A549 treated with AZD9567 at 1 μM for 4 hours (cell line): Measurements from ENCODE around the gene MCU. TPM values are rescaled to one million over a fixed set of nuclear protein-coding genes. Genes with fewer than 3 reads are reported as not detected.

Experiments
- total RNA-seq: library from RNA; stranded (reverse); fragments of 200-300 nt; extraction: Qiagen RNA extraction; gene quantifications from 5 replicates; pipeline ENCODE4 v1.2.3, GENCODE V29; 2022; ENCODE audit not compliant: insufficient read depth

Gene MCU
- total RNA-seq = 24.2 to 48.7 TPM (median 28.9 TPM) in 5 replicates

DNA sequence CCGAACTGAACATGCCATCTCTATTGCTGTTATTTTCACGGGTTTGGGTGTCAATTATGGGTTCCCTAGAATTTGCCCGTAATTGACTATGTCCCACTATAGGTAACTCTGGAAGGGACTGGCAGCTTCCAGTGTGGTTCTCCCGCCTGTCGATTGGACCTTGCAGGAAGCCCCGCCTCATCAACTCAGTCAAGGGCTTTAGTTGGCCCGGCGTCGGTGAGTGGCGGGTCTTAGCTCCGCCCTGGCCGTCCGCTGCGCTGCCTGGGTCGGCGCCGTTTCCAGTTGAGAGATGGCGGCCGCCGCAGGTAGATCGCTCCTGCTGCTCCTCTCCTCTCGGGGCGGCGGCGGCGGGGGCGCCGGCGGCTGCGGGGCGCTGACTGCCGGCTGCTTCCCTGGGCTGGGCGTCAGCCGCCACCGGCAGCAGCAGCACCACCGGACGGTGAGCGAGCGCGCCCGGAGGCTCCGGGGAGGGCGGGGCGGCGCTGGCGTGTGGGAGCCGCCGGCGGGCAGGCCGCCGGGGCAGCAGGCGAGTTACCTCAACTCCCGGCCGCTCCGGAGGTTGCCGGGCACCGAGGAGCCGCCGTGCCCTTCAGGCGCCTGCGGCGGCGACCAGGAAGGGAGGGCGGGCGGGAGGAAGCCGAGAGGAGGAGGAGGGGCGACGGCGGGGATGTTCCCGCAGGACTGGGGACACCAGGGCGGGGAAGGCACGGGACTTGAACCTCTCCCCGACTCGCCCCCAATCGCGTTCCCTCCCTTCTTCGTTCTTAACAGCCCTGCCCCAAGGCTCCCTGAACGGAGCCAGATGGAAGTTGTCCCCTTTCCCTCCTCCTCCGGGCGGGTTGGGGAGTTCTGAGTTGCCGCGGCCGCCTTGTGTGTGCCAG lies at the start of gene MCU:
Gene MCU (plus strand): TSS at position 281 of the 881 bp plus-strand sequence. CDS start 9 bp downstream, at position 290.

GRCh38 chr10:72893136-72893798 lies 201.3 kb downstream of the MCU start, which contains the start of gene OIT3:
OIT3 (plus strand) TSS chr10:72893739; CDS start chr10:72893799, 60 bp downstream.

Other genes starting within 250 kb of the MCU start
- 51.2 to 70.9 TPM (median 53.4 TPM) in 5 replicates for gene MICU1, start 66.1 kb upstream of the MCU start, total RNA-seq
- gene OIT3, start 201.6 kb downstream of the MCU start, total RNA-seq = 0.06 to 0.09 TPM in 2 of 5 replicates, not detected in the others